GM12874 (cell line): Measurements from ENCODE around the gene BBLN.

Experiments used
- CTCF ChIP-seq: IDR thresholded peaks from 2 replicates; pipeline ENCODE4 v1.5.1; 2011; ENCODE audit warnings: low read depth, mild to moderate bottlenecking, control low read depth, low read length, moderate library complexity; ENCODE audit not compliant: insufficient read depth

Gene BBLN

DNA sequence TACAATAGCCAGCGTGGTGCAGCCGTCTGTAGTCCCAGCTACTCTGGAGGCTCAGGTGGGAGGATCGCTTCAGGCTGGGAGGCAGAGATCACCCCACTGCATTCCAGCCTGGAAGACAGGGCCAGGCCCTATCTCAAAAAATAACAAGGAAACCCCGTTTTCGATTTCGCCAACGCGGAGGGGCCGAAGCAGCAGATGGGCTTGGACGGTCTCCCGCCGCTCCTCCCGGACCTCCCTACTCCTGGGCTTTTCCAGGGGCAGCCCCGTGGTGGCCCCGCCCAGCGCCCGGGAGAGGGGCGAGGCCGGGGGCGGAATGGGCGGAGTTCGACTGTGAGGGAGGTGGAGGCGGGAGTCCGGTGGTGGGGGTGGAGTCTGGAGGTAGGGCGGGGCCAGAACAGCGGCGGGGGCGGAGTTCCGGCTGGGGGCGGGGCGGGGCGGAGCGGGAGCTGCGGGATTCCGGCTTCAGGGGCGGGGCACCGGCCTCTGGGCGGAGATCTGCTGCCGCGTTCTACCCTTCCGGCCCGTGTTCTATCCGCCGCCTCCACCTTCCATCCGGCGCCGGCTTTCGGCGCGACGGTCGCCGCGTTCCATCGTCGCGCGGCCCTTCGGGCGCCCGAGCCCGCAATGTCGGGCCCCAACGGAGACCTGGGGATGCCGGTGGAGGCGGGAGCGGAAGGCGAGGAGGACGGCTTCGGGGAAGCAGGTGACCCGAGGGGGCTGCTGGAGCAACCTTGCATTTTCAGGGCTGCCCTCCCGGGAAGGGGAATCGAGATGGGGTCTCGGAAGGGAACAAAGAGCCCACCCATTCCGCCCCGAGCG is at the start of gene BBLN:
Gene BBLN, plus strand, starts transcription at position 482 of the 819 bp plus-strand sequence. Its CDS starts 143 bp downstream, at position 625.
- TF ChIP-seq CTCF, result no peak

- no peak for TF ChIP-seq CTCF
Measured at GRCh38 chr9:128113526-128114325, 46.3 kb upstream of the BBLN start.

DNA sequence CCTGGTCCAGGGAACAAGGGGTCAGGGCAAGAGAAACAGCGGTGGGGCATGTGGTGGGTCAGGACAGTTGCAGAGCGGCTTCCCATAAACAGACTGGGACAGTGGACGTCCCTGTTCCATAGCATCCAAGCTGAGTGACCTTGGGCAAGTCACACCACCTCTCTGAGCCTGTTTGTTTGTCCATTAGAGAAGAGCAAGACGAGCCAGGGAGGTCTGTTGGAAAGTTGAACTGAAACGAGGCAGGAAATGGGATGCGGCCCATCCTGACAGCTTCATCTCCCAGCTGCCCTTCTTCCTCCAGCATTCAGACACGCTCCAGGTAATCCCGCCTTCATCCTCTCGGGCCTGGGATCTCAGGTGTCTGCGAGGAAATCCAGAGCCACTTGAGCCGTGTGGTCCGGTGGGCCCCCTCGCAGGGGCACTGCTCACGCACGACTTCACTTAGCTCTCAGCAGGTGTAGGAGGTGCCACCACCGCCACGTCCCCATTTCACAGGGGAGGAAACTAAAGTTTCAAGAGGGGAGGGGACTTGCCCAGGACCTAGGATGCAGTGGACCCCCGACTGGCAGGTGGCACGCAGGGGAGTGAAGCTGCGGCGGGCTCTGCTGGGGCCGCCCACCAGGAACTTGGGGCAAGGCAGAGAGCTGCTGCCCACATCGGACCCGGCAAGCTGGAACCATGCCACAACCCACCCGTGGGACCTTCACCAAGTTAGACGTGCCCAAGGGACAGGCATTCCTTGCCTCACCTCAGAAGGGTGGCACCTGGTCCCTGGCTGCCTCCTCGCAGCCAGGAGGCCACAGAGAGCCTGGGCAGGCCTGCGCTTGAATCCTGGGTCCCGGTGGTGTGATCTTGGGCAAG is 45.5 kb upstream of the BBLN start:
- TF ChIP-seq CTCF, result no peak

DNA sequence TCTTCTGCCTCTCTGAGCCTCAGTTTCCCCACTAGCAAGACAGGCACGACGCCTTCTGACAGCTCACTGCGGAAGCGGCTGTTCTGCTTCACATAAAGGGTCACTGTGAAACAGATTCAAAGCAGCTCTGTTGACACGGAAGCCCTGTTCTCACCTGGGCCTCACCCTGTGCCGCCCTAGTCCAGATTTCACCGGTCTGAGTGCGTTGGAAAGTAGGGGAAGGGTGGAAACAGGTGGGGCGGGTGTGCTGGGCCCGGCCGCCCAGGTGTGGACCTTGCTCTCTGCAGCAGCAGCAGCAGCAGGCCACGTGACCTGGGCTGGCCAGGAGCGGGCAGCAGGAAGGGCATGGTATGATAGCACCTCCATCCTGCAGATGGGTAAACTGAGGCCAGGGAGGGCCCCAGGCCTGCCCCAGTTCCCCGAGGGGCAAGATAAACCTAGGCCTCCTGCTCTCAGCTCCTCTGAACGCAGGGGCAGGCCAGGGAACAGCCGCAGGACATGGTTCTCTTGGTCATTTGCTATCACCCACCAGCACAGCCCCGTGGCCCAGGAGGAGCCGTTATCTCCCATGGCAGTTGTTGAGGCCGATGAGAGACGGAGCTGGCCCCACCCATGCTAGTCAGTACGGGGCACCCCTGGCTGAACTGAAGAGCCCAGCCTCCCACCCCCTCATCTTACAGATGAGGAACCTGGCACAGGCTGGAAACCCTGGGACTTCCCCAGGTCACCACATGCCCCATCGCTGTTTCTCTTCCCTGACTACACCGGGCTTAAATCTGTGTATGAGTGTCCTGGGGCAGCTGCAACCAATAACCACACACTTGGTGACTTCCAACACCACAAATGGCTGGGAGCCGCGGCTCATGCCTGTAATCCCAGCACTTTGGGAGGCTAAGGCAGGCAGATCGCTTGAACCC is 44.6 kb upstream of the BBLN start:
- no peak for TF ChIP-seq CTCF

DNA sequence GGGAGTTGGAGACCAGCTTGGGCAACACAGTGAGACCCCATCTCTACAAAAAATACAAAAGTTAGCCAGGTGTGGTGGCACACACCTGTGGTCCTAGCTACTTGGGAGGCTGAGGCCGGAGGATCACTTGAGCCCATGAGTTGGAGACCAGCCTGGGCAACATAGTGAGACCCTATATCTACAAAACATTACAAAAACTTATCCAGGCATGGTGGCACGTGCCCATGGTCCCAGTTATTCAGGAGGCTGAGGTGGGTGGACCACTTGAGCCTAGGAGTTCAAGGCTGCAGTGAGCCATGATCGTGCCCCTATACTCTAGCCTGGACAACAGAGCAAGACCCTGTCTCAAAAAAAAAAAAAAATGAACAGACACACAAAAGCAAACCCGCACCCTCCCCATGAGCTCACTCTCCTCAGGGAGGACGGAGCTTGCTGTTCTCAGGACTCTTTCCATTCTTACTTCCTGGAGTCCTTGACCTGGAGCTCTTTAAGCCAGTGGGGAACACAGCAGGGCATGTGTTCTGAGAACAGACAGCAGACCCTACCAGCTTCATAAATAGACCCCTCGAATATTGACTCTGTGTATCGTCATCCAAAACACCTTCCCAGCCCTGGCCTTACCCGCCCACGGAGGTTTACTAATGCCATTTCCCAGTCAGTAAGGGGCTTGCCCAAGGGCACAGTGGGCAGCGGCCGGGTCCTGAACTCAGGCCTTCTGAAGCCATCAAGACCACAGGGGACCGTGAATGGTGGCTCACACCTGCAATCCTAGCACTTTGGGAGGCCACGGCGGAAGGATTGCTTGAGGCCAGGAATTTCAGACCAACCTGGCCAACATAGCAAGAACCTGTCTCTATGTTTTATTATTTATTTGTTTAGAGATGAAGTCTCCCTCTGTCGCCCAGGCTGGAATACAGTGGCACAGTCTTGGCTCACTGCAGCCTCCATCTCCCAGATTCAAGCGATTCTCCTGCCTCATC is 43.7 kb upstream of the BBLN start:
- TF ChIP-seq CTCF, result no peak
